ENCODE data around the gene ECHS1. TPM values are rescaled to one million over a fixed set of nuclear protein-coding genes. Genes with fewer than 3 reads are reported as not detected.

ECHS1 gene
- total RNA-seq, 1 donor from 2014 or later, result 106 TPM

DNA sequence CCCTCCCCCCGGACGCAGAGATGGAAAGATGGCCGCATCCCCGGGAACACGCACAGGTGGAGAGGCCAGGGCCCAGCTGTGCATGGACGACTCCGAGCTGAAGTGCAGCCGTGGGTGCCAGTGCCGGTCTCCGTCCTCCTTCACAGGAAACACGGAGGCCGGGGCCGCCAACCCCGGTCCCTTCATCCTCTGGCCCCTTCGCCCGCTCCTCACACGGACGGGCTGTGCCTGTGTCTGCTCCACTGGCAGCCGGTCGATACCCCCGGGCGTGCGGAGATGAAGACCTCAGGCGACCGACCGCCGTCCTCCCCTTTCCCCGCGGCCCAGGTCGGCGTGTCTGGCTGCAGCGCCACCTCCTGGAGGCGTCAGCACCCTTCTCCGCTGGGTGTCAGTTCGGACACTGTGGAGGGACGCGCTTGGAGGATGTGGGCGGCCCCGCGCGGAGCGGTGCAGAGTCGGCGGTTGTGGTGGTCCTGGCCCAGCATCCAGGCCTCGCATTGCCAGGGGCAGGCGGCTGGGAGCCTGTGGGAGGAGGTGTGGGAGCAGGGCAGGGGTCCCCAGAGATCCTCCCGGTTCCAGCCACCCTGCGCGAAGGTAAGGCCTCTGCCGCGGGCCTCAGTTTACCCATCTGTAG is 54.5 kb downstream of the ECHS1 start:
- Mint-ChIP-seq H3K4me1 (ENCODE audit: unreplicated experiment) (peaks cover 5% of the 10 kb centered on the region), H3K4me3 (peak overlapping the region; percentile 76), H3K27ac (no peak overlapping the region), H3K27me3 (peaks cover 14% of the 10 kb centered on the region), H3K36me3 (no peaks in the 10 kb centered on the region), H3K9me3 (no peaks in the 10 kb centered on the region)
- no peak for DNase-seq (ENCODE audit: extremely low spot score, unreplicated experiment)
- TF ChIP-seq, protein P1, sequence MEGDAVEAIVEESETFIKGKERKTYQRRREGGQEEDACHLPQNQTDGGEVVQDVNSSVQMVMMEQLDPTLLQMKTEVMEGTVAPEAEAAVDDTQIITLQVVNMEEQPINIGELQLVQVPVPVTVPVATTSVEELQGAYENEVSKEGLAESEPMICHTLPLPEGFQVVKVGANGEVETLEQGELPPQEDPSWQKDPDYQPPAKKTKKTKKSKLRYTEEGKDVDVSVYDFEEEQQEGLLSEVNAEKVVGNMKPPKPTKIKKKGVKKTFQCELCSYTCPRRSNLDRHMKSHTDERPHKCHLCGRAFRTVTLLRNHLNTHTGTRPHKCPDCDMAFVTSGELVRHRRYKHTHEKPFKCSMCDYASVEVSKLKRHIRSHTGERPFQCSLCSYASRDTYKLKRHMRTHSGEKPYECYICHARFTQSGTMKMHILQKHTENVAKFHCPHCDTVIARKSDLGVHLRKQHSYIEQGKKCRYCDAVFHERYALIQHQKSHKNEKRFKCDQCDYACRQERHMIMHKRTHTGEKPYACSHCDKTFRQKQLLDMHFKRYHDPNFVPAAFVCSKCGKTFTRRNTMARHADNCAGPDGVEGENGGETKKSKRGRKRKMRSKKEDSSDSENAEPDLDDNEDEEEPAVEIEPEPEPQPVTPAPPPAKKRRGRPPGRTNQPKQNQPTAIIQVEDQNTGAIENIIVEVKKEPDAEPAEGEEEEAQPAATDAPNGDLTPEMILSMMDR (conservative IDR thresholded peaks at IDR 0.05), result peak; percentile 86

DNA sequence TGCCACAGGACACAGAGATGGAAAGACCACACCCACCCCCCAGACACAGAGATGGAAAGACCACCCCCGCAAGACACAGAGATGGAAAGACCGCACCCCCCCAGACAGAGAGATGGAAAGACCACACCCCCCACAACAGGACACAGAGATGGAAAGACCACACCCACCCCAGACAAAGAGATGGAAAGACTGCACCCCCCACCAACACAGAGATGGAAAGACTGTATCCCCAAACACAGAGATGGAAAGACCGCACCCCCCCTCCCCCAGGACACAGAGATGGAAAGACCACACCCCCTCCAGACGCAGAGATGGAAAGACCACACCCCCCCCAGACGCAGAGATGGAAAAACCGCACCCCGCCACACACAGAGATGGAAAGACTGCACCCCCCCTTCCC is 56.4 kb downstream of the ECHS1 start:
- DNase-seq (ENCODE audit: extremely low spot score, unreplicated experiment), result no peak
- H3K4me3 Mint-ChIP-seq, result no peak overlapping the region
- H3K27me3 Mint-ChIP-seq, result peaks cover 14% of the 10 kb centered on the region
- TF ChIP-seq, protein P1 (conservative IDR thresholded peaks at IDR 0.05), result no peak
- H3K27ac Mint-ChIP-seq, result no peak overlapping the region
- no peaks in the 10 kb centered on the region for H3K9me3 Mint-ChIP-seq
- peaks cover 5% of the 10 kb centered on the region for H3K4me1 Mint-ChIP-seq (ENCODE audit: unreplicated experiment)
- H3K36me3 Mint-ChIP-seq, result no peaks in the 10 kb centered on the region

DNA sequence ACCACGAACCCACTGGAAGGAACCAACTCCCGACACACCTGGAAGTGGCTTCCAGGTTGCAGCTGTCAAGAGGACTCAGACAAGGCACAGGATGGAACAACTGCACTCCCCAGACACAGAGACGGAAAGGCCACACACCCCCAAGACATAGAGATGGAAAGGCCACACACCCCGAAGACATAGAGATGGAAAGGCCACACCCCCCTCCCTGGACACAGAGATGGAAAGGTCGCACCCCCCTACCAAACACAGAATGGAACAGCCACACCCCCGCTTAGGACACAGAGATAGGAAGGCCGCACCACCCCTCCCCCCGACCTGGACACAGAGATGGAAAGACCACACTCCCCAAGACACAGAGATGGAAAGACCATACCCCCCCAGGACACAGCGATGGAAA is 56.9 kb downstream of the ECHS1 start:
- H3K36me3 Mint-ChIP-seq, result no peaks in the 10 kb centered on the region

DNA sequence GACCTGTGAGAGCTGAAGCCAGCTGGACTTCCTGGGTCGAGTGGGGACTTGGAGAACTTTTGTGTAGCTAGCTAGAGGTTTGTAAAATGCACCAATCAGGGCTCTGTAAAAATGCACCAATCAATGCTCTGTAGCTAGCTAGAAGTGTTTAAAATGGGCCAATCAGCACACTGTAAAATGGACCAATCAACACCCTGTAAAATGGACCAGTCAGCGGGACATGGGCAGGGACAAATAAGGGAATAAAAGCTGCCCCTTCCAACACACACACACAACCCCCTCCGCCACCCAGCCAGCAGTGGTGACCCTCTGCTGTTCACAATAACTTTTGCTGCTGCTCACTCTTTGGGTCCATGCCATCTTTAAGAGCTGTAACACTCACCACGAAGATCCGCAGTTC is 57.3 kb downstream of the ECHS1 start:
- peaks cover 5% of the 10 kb centered on the region for H3K4me1 Mint-ChIP-seq (ENCODE audit: unreplicated experiment)
- no peak overlapping the region for H3K4me3 Mint-ChIP-seq
- H3K27ac Mint-ChIP-seq, result no peak overlapping the region
- no peaks in the 10 kb centered on the region for H3K36me3 Mint-ChIP-seq
- H3K9me3 Mint-ChIP-seq, result no peaks in the 10 kb centered on the region
- TF ChIP-seq, protein P1 (conservative IDR thresholded peaks at IDR 0.05), result no peak
- no peak for DNase-seq (ENCODE audit: extremely low spot score, unreplicated experiment)
- H3K27me3 Mint-ChIP-seq, result peaks cover 14% of the 10 kb centered on the region

More for the DNA sequence above, 56.9 kb downstream of the ECHS1 start:
- Mint-ChIP-seq H3K27me3 (peaks cover 14% of the 10 kb centered on the region), H3K4me1 (ENCODE audit: unreplicated experiment) (peaks cover 5% of the 10 kb centered on the region), H3K27ac (no peak overlapping the region), H3K9me3 (no peaks in the 10 kb centered on the region), H3K4me3 (no peak overlapping the region)
- no peak for DNase-seq (ENCODE audit: extremely low spot score, unreplicated experiment)
- TF ChIP-seq, protein P1 (conservative IDR thresholded peaks at IDR 0.05), result no peak

DNA sequence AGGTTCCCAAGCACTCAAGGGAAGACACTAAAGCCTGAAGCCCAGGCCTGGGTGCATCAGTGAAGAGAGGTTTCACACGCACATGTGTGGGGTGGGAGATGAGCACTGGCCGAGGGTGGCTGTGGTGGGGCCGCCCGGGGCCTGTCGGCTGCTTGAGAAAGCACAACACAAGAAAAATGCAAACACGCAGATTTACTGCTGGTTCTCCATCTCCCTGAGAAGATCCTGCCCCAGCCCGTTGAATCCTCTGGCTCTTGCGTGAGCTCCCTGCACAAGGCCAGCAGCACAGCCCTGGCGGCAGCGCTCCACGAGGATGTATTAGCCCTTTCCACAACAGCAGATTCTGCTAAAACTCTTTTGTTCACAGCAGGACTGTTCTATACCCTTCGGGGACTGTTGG is 58.2 kb downstream of the ECHS1 start:
- TF ChIP-seq, protein P1 (conservative IDR thresholded peaks at IDR 0.05), result no peak
- H3K4me3 Mint-ChIP-seq, result no peak overlapping the region

More for the DNA sequence above, 58.2 kb downstream of the ECHS1 start:
- no peak for DNase-seq (ENCODE audit: extremely low spot score, unreplicated experiment)
- H3K9me3 Mint-ChIP-seq, result no peaks in the 10 kb centered on the region
- no peaks in the 10 kb centered on the region for H3K36me3 Mint-ChIP-seq
- H3K27me3 Mint-ChIP-seq, result peaks cover 8% of the 10 kb centered on the region
- no peak overlapping the region for H3K27ac Mint-ChIP-seq
- H3K4me1 Mint-ChIP-seq (ENCODE audit: unreplicated experiment), result peaks cover 5% of the 10 kb centered on the region
